H9 (cell line): ENCODE data around the gene DNM1. TPM values are rescaled to one million over a fixed set of nuclear protein-coding genes. Genes with fewer than 3 reads are reported as not detected.

Source experiments
- DNase-seq: peaks from one replicate; pipeline ENCODE4 v3.0.0-alpha.2; 2017
- H2AFZ ChIP-seq: one replicate; pipeline ENCODE4 v1.6.1; 2013; ENCODE audit warnings: mild to moderate bottlenecking, low read length, control low read depth, moderate library complexity
- H2AK5ac ChIP-seq: 2 replicates; pipeline ENCODE4 v1.6.1; 2013; ENCODE audit warnings: low read length, control low read depth, mixed read lengths; ENCODE audit not compliant: insufficient read length
- H2BK120ac ChIP-seq: one replicate; pipeline ENCODE4 v1.6.1; 2013; ENCODE audit warnings: low read depth, mild to moderate bottlenecking, low read length, control low read depth, inconsistent platforms; ENCODE audit not compliant: poor library complexity, severe bottlenecking
- H2BK12ac ChIP-seq: 2 replicates; pipeline ENCODE4 v1.6.1; 2013; ENCODE audit warnings: low read length, control low read depth, mixed read lengths, low read depth; ENCODE audit not compliant: insufficient read length
- H2BK15ac ChIP-seq: 2 replicates; pipeline ENCODE4 v1.6.1; 2013; ENCODE audit warnings: low read depth, low read length, control low read depth
- H2BK20ac ChIP-seq: one replicate; pipeline ENCODE4 v1.6.1; 2013; ENCODE audit warnings: low read depth, mild to moderate bottlenecking, low read length, control low read depth, inconsistent platforms; ENCODE audit not compliant: poor library complexity, severe bottlenecking
- H2BK5ac ChIP-seq: 2 replicates; pipeline ENCODE4 v1.6.1; 2013; ENCODE audit warnings: low read length, control low read depth, mixed read lengths; ENCODE audit not compliant: insufficient read length
- H3K14ac ChIP-seq: 2 replicates; pipeline ENCODE4 v1.6.1; 2013; ENCODE audit warnings: low read length, control low read depth; ENCODE audit not compliant: insufficient read depth
- H3K18ac ChIP-seq: 2 replicates; pipeline ENCODE4 v1.6.1; 2013; ENCODE audit warnings: low read depth, mild to moderate bottlenecking, mixed read lengths, low read length, control low read depth; ENCODE audit not compliant: insufficient read length
- H3K23ac ChIP-seq: 2 replicates; pipeline ENCODE4 v1.6.1; 2013; ENCODE audit warnings: low read length, control low read depth, mixed read lengths, low read depth; ENCODE audit not compliant: insufficient read length
- H3K23me2 ChIP-seq: 2 replicates; pipeline ENCODE4 v1.6.1; 2013; ENCODE audit warnings: low read depth, mild to moderate bottlenecking, mixed read lengths, low read length, control low read depth; ENCODE audit not compliant: insufficient read length, poor library complexity, severe bottlenecking
- H3K27ac ChIP-seq: 2 replicates; pipeline ENCODE4 v1.5.1; 2013; ENCODE audit warnings: low read length, control low read depth, mixed read lengths, low read depth; ENCODE audit not compliant: insufficient read length
- H3K27me3 ChIP-seq: 2 replicates; pipeline ENCODE4 v1.6.1; 2013; ENCODE audit warnings: low read length, control low read depth, inconsistent platforms; ENCODE audit not compliant: insufficient read depth
- H3K4ac ChIP-seq: 2 replicates; pipeline ENCODE4 v1.6.1; 2013; ENCODE audit warnings: low read depth, mild to moderate bottlenecking, control low read depth, inconsistent platforms, low read length, moderate library complexity
- H3K4me1 ChIP-seq: 2 replicates; pipeline ENCODE4 v1.6.1; 2013; ENCODE audit warnings: low read length, control low read depth, inconsistent platforms; ENCODE audit not compliant: insufficient read depth
- H3K4me2 ChIP-seq: 2 replicates; pipeline ENCODE4 v1.6.1; 2013; ENCODE audit warnings: low read length, control low read depth, mixed read lengths; ENCODE audit not compliant: insufficient read length, insufficient read depth
- H3K56ac ChIP-seq: 2 replicates; pipeline ENCODE4 v1.6.1; 2013; ENCODE audit warnings: low read depth, mild to moderate bottlenecking, mixed read lengths, low read length, control low read depth; ENCODE audit not compliant: insufficient read length
- H3K79me1 ChIP-seq: 2 replicates; pipeline ENCODE4 v1.6.1; 2013; ENCODE audit warnings: low read depth, mild to moderate bottlenecking, moderate library complexity, low read length, control low read depth, inconsistent platforms; ENCODE audit not compliant: insufficient read depth, poor library complexity, severe bottlenecking
- H3K79me2 ChIP-seq: 2 replicates; pipeline ENCODE4 v1.6.1; 2013; ENCODE audit warnings: low read length, control low read depth, inconsistent platforms; ENCODE audit not compliant: insufficient read depth
- H3K9ac ChIP-seq: 2 replicates; pipeline ENCODE4 v1.6.1; 2013; ENCODE audit warnings: low read length, control low read depth, mixed read lengths; ENCODE audit not compliant: insufficient read length; ENCODE audit errors: extremely low read depth
- H3K9me3 ChIP-seq: one replicate; pipeline ENCODE4 v1.6.1; 2013; ENCODE audit warnings: low read depth, low read length, inconsistent platforms; ENCODE audit not compliant: control insufficient read depth
- H3T11ph ChIP-seq: one replicate; pipeline ENCODE4 v1.6.1; 2013; ENCODE audit warnings: mild to moderate bottlenecking, low read length, control low read depth, inconsistent platforms
- H4K20me1 ChIP-seq: one replicate; pipeline ENCODE4 v1.6.1; 2013; ENCODE audit not compliant: control insufficient read depth, insufficient read length, insufficient read depth
- H4K5ac ChIP-seq: 2 replicates; pipeline ENCODE4 v1.6.1; 2013; ENCODE audit warnings: low read depth, mild to moderate bottlenecking, mixed read lengths, low read length, control low read depth; ENCODE audit not compliant: insufficient read length
- H4K8ac ChIP-seq: replicated peaks from 2 replicates; pipeline ENCODE4 v1.6.1; 2013; ENCODE audit warnings: low read length, control low read depth, mixed read lengths, low read depth; ENCODE audit not compliant: insufficient read length
- H4K91ac ChIP-seq: 2 replicates; pipeline ENCODE4 v1.6.1; 2013; ENCODE audit warnings: low read depth, mild to moderate bottlenecking, moderate library complexity, mixed read lengths, low read length, control low read depth; ENCODE audit not compliant: insufficient read length
- H3K27ac Mint-ChIP-seq, 3 experiments: 2 replicates in 2 of 3; 3 replicates in 1 of 3; pipeline ENCODE4 v1.8.0; 2020 to 2021; ENCODE audit warnings: mixed read lengths in 3 of 3, mild to moderate bottlenecking in 1 of 3, moderate library complexity in 1 of 3
- H3K27me3 Mint-ChIP-seq: 2 replicates; pipeline ENCODE4 v1.8.0; 2021; ENCODE audit warnings: low read depth, mild to moderate bottlenecking, moderate library complexity, mixed read lengths
- H3K36me3 Mint-ChIP-seq, 3 experiments: 2 replicates in 2 of 3; 3 replicates in 1 of 3; pipeline ENCODE4 v1.8.0; 2020 to 2021; ENCODE audit warnings: low read depth in 3 of 3, mixed read lengths in 3 of 3; ENCODE audit not compliant: insufficient read depth in 1 of 3
- H3K4me1 Mint-ChIP-seq, 2 experiments: 2 replicates each; pipeline ENCODE4 v1.8.0; 2020; ENCODE audit warnings: mixed read lengths in 2 of 2
- H3K4me3 Mint-ChIP-seq, 2 experiments: 2 replicates in 1 of 2; 3 replicates in 1 of 2; pipeline ENCODE4 v1.8.0; 2020 to 2021; ENCODE audit warnings: mild to moderate bottlenecking in 2 of 2, mixed read lengths in 2 of 2, moderate library complexity in 1 of 2
- H3K9me3 Mint-ChIP-seq, 2 experiments: 2 replicates in 1 of 2; 3 replicates in 1 of 2; pipeline ENCODE4 v1.8.0; 2020; ENCODE audit warnings: mild to moderate bottlenecking in 2 of 2, mixed read lengths in 2 of 2, moderate library complexity in 1 of 2
- CTCF ChIP-seq: fragments of 200-600 bp; sonication (generic); conservative IDR thresholded peaks from 3 replicates; pipeline ENCODE4 v1.8.0; 2021; ENCODE audit warnings: antibody characterized with exemption, mild to moderate bottlenecking
- WGBS: extraction: QIAGEN DNeasy Blood & Tissue Kit; methylation state at CpG from one replicate; pipeline ENCODE4 v1.1.7; 2013; ENCODE audit warnings: missing lambda C conversion rate, low lambda C conversion rate, mixed read lengths; ENCODE audit not compliant: insufficient read length; ENCODE audit errors: extremely low coverage; 5-methylcytosine and 5-hydroxymethylcytosine counted together
- total RNA-seq: library from RNA; stranded (reverse); gene quantifications from 2 replicates; pipeline ENCODE4 v1.2.1, GENCODE V29; 2021

Gene DNM1
- total RNA-seq, 1 experiment from 2014 or later = 58.0 TPM

- Mint-ChIP-seq H3K27ac (no peak overlapping the region), H3K36me3 (peaks cover 3 to 16% (median 7%) of the 10 kb centered on the region in 3 experiments; a peak in 5 of 7 replicates), H3K27me3 (no peaks in the 10 kb centered on the region; the same call in 1 of the 2 replicates), H3K4me3 (no peak overlapping the region), H3K9me3 (no peaks in the 10 kb centered on the region), H3K4me1 (peaks cover 2 to 4% of the 10 kb centered on the region in 2 experiments)
- Histone ChIP-seq H3K27ac (no peak overlapping the region), H3K4me2 (no peak overlapping the region), H3K23me2 (no peaks in the 10 kb centered on the region), H2BK120ac (no peak overlapping the region), H4K8ac (no peak overlapping the region), H3K14ac (no peak overlapping the region), H3K79me1 (no peaks in the 10 kb centered on the region), H3K9me3 (no peaks in the 10 kb centered on the region), H3K23ac (no peak overlapping the region), H3K4ac (no peak overlapping the region), H2AK5ac (no peak overlapping the region), H4K20me1 (no peaks in the 10 kb centered on the region), H2AFZ (no peak overlapping the region), H2BK15ac (no peak overlapping the region), H4K91ac (no peak overlapping the region), H3K27me3 (no peaks in the 10 kb centered on the region), H3K18ac (no peak overlapping the region), H3K56ac (no peak overlapping the region), H2BK5ac (no peak overlapping the region), H3K4me1 (no peaks in the 10 kb centered on the region), H3K9ac (no peak overlapping the region), H2BK12ac (no peak overlapping the region), H4K5ac (no peak overlapping the region), H3K79me2 (0 out of 2 replicates have a peak, but pooled peaks cover 1% of the 10 kb centered on the region), H3T11ph (no peak overlapping the region), H2BK20ac (no peak overlapping the region)
- no peak for DNase-seq
- no peak for TF ChIP-seq CTCF
- WGBS = no CpG with 5 or more reads among the region's 3 CpGs
These were observed 88.8 kb downstream of the DNM1 start for GRCh38 chr9:128292009-128292408.
